Upper lobe of left lung (tissue), 4 donors: ENCODE data around the gene SRSF1.

Experiments
- POLR2A ChIP-seq, 4 donors: fragments of 450-650 bp; IDR thresholded peaks; one replicate each; pipeline ENCODE4 v1.5.1; 2016 to 2017; ENCODE audit warnings: antibody characterized with exemption in 4 of 4, mild to moderate bottlenecking in 2 of 4
- TF ChIP-seq, protein P1 (sequence below), 6 experiments: fragments of 450-650 bp in 4 of 6; fragments of 200-600 bp in 2 of 6; sonication (generic) in 2 of 6; IDR thresholded peaks; one replicate each; pipeline ENCODE4 v1.5.1; 2016 to 2019; ENCODE audit warnings: antibody characterized with exemption in 6 of 6

DNA sequence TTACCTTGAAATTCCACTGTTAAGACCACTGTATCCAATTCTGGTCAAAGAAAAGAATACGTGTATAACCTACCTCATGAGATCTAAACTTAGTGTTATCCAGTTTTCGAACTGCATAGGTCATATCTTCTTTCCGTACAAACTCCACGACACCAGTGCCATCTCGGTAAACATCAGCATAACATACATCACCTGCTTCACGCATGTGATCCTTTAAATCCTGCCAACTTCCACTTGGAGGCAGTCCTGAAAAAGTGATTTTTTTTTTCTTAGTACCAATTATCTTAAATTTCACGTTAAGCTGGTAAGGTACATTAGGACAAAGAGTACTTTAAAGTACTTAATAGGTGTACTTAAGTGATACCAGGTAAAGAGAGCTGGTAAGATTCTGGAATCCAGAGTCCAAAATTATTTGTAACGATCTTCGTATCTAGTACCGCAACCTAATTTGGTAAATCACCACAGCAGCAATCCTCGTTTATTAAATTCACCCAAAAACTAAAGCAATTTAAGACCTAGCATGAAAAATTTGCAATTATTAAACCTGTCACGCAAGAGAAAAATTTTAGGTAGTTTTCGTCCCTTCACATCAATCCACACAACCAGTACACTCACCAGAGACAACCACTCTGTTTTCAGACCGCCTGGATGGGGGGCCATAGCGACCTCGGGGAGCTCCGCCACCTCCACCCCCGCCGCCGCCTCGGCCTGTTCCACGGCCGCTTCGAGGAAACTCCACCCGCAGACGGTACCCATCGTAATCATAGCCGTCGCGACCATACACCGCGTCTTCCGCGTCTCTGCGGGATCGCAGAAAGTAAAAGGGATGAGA is 1.1 kb downstream of the SRSF1 start:
- TF ChIP-seq POLR2A (IDR thresholded peaks at IDR 0.05), result no peak
- TF ChIP-seq, protein P1, sequence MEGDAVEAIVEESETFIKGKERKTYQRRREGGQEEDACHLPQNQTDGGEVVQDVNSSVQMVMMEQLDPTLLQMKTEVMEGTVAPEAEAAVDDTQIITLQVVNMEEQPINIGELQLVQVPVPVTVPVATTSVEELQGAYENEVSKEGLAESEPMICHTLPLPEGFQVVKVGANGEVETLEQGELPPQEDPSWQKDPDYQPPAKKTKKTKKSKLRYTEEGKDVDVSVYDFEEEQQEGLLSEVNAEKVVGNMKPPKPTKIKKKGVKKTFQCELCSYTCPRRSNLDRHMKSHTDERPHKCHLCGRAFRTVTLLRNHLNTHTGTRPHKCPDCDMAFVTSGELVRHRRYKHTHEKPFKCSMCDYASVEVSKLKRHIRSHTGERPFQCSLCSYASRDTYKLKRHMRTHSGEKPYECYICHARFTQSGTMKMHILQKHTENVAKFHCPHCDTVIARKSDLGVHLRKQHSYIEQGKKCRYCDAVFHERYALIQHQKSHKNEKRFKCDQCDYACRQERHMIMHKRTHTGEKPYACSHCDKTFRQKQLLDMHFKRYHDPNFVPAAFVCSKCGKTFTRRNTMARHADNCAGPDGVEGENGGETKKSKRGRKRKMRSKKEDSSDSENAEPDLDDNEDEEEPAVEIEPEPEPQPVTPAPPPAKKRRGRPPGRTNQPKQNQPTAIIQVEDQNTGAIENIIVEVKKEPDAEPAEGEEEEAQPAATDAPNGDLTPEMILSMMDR (IDR thresholded peaks at IDR 0.05), result no peak
